Rectal smooth muscle tissue (tissue), 1 donor: Measurements from ENCODE around the gene PLD3.

Source experiments
- H3K27ac ChIP-seq: one replicate; pipeline ENCODE4 v1.7.0; 2013; ENCODE audit warnings: low read depth, low read length, inconsistent platforms
- H3K27me3 ChIP-seq: one replicate; pipeline ENCODE4 v1.7.0; 2013; ENCODE audit warnings: low read length; ENCODE audit not compliant: control insufficient read depth, insufficient read depth
- H3K36me3 ChIP-seq: one replicate; pipeline ENCODE4 v1.7.0; 2013; ENCODE audit warnings: low read length; ENCODE audit not compliant: control insufficient read depth, insufficient read depth
- H3K4me1 ChIP-seq: one replicate; pipeline ENCODE4 v1.7.0; 2013; ENCODE audit warnings: low read length; ENCODE audit not compliant: control insufficient read depth, insufficient read depth
- H3K4me3 ChIP-seq: one replicate; pipeline ENCODE4 v1.7.0; 2013; ENCODE audit warnings: low read length
- H3K9ac ChIP-seq: one replicate; pipeline ENCODE4 v1.7.0; 2013; ENCODE audit warnings: low read length

The PLD3 gene, protein sequence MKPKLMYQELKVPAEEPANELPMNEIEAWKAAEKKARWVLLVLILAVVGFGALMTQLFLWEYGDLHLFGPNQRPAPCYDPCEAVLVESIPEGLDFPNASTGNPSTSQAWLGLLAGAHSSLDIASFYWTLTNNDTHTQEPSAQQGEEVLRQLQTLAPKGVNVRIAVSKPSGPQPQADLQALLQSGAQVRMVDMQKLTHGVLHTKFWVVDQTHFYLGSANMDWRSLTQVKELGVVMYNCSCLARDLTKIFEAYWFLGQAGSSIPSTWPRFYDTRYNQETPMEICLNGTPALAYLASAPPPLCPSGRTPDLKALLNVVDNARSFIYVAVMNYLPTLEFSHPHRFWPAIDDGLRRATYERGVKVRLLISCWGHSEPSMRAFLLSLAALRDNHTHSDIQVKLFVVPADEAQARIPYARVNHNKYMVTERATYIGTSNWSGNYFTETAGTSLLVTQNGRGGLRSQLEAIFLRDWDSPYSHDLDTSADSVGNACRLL

GRCh38 chr19:40348125-40348913 is at the start of gene PLD3, which contains the start of gene C19orf47:
Gene PLD3, plus strand, starts transcription at chr19:40348695. Its CDS starts 17,789 bp downstream, at chr19:40366484.
Gene C19orf47, minus strand, starts transcription at chr19:40348397. Its CDS starts 6,540 bp downstream, at chr19:40341857.
- no peaks in the 10 kb centered on the region for H3K27me3 ChIP-seq
- no peaks in the 10 kb centered on the region for H3K36me3 ChIP-seq
- peak within 1 kb of the TSS; percentile 34 for H3K27ac ChIP-seq
- H3K4me1 ChIP-seq: peaks cover 6% of the 10 kb centered on the region
- H3K4me3 ChIP-seq: peak within 1 kb of the TSS; percentile 80
- H3K9ac ChIP-seq: peak within 1 kb of the TSS; percentile 41

- Histone ChIP-seq H3K36me3 (no peaks in the 10 kb centered on the region), H3K27ac (no peak overlapping the region), H3K27me3 (no peaks in the 10 kb centered on the region), H3K4me1 (no peaks in the 10 kb centered on the region), H3K9ac (no peak overlapping the region), H3K4me3 (no peak overlapping the region)
Observed at GRCh38 chr19:40300668-40301067, 47.8 kb upstream of the PLD3 start.

DNA sequence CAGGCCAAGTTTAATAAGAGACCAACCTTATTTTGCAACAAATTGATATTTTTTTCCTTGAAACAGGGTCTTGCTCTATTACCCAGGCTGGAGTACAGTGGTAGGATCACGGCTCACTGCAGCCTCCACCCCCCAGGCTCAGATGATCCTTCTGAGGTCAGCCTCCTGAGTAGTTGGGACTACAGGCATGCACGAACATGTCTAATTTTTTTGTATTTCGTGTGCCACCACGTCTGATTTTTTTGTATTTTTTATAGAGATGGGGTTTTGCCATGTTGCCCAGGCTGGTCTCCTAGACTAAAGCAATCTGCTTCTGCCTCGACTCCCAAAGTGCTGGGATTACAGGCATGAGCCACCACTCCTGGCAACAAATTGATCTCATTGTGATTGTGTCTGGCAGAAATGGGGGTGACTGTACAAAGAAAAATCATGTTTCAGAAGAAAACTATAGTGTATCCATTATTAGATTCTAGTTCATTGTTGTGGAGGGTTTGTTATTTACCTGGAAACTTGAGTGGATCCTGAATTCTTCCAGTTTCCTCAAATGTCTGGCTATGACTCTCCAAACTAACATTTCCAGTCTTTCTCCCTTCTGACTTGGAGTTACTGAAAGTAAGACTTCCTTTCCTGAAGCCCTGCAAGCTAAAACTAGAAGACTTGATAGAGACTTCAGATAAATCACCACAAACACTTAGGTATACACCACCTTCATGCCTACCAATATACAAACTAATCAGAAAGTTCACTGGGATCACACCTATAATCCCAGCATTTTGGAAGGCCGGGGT is 46.1 kb upstream of the PLD3 start:
- Histone ChIP-seq H3K27me3 (no peaks in the 10 kb centered on the region), H3K27ac (no peak overlapping the region)

GRCh38 chr19:40303765-40304164 is 44.7 kb upstream of the PLD3 start:
- Histone ChIP-seq H3K36me3 (no peaks in the 10 kb centered on the region), H3K4me3 (no peak overlapping the region), H3K27ac (no peak overlapping the region), H3K4me1 (no peaks in the 10 kb centered on the region), H3K27me3 (no peaks in the 10 kb centered on the region), H3K9ac (no peak overlapping the region)

More for the DNA sequence above, 46.1 kb upstream of the PLD3 start:
- Histone ChIP-seq H3K4me1 (no peaks in the 10 kb centered on the region), H3K9ac (no peak overlapping the region), H3K36me3 (no peaks in the 10 kb centered on the region), H3K4me3 (no peak overlapping the region)

GRCh38 chr19:40304306-40304705 is 44.2 kb upstream of the PLD3 start:
- H3K4me1 ChIP-seq: no peaks in the 10 kb centered on the region
- no peak overlapping the region for H3K4me3 ChIP-seq
- H3K9ac ChIP-seq: no peak overlapping the region
- H3K36me3 ChIP-seq: no peaks in the 10 kb centered on the region
- no peak overlapping the region for H3K27ac ChIP-seq
- no peaks in the 10 kb centered on the region for H3K27me3 ChIP-seq

DNA sequence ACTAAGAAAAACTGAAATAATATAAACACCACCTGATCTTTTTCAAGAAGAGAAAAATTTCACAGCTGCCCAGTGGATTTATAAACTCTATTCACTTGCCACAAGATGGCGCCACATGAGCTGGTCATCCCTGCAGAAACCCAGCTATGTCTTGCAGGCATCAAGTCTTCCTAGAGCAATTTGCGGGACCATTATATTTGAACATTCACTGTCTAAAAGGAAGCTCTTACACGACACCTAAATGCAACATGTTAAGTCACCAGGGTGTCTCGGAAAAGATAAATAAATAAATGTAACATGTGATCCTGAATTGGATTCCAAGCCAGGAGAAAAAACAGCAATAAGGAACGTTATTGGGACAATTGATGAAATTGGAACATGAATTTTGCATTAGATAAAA is 43.1 kb upstream of the PLD3 start:
- Histone ChIP-seq H3K4me1 (no peaks in the 10 kb centered on the region), H3K4me3 (no peak overlapping the region), H3K27ac (no peak overlapping the region), H3K27me3 (no peaks in the 10 kb centered on the region), H3K9ac (no peak overlapping the region), H3K36me3 (no peaks in the 10 kb centered on the region)

- H3K9ac ChIP-seq: no peak overlapping the region
- no peaks in the 10 kb centered on the region for H3K27me3 ChIP-seq
- no peaks in the 10 kb centered on the region for H3K4me1 ChIP-seq
- no peak overlapping the region for H3K4me3 ChIP-seq
- no peaks in the 10 kb centered on the region for H3K36me3 ChIP-seq
- H3K27ac ChIP-seq: no peak overlapping the region
Observed at GRCh38 chr19:40309666-40310065, 38.8 kb upstream of the PLD3 start.

DNA sequence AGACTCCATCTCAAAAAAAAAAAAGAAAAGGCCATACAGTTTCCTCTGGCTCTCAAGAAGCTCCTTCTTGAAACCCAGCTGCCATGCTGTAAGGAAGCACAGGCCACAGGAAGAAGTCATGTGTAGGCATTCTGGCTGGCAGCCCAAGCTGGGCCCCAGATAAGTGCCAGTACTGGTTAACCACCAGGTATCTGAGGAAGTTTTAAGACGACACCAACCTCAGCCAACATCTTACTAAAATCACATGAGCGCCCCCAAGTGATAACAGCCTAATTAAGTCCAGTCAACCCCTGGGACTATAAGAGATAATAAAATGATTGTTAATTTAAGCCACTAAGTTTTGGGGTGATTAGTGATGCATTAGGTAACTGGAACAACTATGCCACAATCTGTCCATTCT is 36.0 kb upstream of the PLD3 start:
- Histone ChIP-seq H3K9ac (no peak overlapping the region), H3K36me3 (no peaks in the 10 kb centered on the region), H3K4me3 (no peak overlapping the region), H3K27me3 (no peaks in the 10 kb centered on the region), H3K4me1 (no peaks in the 10 kb centered on the region), H3K27ac (no peak overlapping the region)

DNA sequence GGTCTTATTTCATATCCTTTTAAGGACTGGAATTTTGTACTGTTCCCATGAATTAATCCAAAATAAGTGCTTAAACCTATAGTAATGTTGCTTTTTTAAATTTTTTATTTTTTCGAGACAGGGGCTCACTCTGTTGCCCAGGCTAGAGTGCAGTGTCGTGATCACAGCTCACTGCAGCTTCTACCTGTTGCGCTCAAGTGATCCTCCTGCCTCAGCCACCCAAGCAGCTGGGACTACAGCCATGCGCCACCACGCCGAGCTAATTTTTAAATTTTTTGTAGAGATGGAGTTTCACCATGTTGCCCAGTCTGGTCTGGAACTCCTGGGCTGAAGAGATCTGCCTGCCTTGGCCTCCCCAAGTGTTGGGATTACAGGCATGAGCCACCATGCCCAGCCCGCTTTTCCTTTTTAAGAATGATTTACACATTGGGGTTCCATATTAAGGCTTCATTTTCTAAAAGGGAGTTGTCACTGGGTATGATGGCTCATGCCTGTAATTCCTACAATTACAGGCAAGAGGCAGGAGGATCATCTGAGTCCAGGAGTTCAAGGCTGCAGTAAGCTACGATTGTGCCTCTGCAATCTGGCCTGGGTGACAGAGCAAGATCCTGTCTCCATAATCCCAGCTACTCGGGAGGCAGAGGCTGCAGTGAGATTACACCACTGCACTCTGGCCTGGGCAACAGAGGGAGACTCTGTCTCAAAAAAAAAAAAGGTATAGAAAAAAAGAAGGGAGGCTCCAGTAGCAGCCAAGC is 35.1 kb upstream of the PLD3 start:
- no peaks in the 10 kb centered on the region for H3K27me3 ChIP-seq
- H3K27ac ChIP-seq: no peak overlapping the region
- H3K4me1 ChIP-seq: no peaks in the 10 kb centered on the region
- no peak overlapping the region for H3K9ac ChIP-seq
- no peaks in the 10 kb centered on the region for H3K36me3 ChIP-seq
- H3K4me3 ChIP-seq: no peak overlapping the region

- H3K27ac ChIP-seq: no peak overlapping the region
- H3K4me3 ChIP-seq: no peak overlapping the region
- no peaks in the 10 kb centered on the region for H3K36me3 ChIP-seq
- H3K9ac ChIP-seq: no peak overlapping the region
- no peaks in the 10 kb centered on the region for H3K27me3 ChIP-seq
- no peaks in the 10 kb centered on the region for H3K4me1 ChIP-seq
Observed at GRCh38 chr19:40314656-40315055, 33.8 kb upstream of the PLD3 start.

GRCh38 chr19:40315812-40316470 is 32.6 kb upstream of the PLD3 start:
- Histone ChIP-seq H3K36me3 (no peaks in the 10 kb centered on the region), H3K27me3 (no peaks in the 10 kb centered on the region), H3K4me3 (no peak overlapping the region), H3K4me1 (no peaks in the 10 kb centered on the region), H3K27ac (no peak overlapping the region), H3K9ac (no peak overlapping the region)
